HG03066 (cell line): Measurements from ENCODE around the gene PANK1.

Experiments used
- ATAC-seq: cut with Tn5 transposase; IDR thresholded peaks from one replicate; pipeline ENCODE4 v1.9.1; 2021; ENCODE audit warnings: low read depth; ENCODE audit not compliant: unreplicated experiment

The PANK1 gene

DNA sequence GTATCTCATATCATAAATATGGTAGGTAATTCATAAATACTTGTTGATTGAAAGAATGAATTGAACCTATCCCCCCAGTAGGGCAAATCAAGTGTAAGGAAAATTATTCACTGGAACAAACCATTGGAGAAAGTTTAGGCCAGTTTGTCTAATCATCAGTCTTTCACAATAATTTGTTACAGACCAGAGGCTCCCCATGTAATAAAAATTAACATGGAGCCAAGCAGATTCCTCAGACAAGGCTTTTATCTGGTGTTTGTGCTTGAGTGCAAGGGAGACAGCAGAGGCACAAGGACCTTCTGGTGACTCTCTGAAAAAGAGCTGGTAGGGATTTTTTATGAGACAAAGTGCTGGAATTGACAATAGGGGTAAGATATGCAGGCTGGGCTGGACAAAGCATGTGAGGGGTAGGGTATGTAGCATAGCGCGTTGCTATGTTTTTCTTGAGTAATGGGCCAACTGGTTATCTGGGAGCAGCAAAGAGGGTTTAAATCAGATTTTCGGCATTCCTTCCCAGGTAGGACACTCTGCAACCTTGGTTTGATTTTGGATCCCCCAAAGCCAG lies 7.8 kb upstream of the PANK1 start:
- ATAC-seq = no peak

DNA sequence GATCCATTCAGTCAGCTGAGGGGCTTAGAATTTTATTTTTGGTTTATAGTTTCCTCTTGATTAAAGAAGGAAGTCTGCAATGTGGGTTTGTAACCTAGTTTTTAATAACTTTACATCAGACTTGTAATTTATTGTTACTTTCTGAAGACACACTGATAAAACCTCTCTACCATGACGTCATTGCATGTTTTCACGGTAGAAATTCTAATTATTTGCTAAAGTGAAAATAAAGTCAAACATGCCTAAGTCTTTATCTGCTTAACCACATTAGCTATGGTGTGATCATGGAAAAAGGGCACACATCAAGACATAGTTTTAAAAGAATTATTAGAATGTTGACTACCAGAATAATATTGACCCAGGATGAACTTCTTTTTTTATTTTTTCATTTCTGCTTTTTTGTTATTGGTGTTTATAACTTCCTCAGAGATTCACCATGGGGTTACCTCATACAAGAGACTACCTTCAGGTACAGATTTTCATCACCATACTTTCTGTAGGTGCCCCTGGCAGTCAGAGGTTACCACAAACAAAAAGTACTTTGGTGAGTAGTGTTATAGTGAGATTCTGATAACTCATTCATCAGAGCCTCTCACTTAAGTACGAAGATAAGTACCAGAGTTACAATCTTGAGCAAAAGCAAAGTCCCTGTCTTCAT lies 7.0 kb upstream of the PANK1 start:
- ATAC-seq = peak; percentile 33

DNA sequence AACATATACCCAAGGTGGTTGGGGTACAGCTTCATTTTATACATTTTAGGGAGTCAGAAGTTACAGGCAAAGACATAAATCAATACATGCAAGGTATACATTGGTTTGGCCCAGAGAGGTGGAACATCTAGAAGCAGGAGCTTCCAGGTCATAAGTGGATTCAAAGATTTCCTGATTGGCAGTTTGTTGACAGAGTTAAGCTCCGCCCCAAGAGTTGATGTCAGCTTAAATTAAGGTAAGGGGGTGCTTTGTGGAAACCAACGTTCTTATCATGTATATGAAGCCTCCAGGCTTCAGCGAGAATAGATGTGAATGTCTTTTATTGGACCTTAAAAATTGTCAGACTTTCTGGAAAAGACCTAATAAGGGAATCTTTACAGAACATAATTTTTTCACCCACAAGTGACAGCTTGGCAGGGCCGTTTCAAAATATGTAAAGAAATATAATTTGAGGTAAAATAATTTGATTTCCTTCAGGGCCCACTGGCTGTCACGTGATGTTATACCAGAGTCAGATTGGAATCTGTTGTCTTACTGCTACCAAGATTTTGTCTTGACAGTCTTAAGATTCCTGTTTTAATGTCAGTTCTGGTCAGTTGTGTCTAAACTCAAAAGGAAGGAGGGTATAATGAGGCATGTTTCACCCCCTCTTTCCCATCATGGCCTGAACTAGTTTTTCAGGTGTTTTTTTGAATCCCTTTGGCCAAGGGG lies 6.3 kb upstream of the PANK1 start:
- no peak for ATAC-seq

DNA sequence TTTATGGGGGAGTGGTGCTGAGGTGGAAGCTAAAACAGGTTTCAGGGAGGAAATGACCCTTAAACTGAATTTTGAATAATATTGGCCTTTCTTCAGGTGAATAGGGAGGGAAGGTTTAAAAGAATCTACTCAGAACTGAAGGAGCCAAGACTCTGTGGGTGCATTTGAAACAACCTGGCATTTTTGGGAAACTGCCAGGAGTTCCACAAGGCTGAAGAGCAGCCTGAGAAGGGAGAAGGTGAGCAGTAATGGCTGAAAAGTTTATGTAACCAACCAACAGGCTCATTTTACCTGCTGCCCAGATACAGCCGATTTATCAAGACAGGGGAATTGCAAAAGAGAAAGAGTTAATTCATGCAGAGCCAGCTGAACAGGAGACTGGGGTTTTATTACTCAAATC lies 4.0 kb upstream of the PANK1 start:
- no peak for ATAC-seq

DNA sequence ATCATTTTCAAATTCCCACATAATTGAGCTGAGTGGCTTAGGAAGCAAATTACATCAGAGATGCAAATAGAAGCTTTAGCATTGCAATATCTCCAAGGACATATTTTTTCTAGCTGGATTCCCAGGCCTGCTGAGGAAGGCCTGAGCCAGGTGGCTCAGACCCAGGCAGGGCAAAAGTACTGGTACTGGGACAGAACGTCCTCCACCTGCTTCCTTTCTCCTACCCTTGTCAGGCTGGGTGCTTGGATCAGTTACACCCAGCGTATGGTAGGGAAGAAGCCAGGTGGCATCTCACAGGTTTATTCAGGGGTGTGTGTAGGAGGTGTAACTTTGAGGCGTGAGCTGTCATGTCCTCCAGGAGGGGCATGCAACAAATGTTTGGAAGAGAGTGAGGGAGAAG lies 3.0 kb upstream of the PANK1 start:
- ATAC-seq = no peak

DNA sequence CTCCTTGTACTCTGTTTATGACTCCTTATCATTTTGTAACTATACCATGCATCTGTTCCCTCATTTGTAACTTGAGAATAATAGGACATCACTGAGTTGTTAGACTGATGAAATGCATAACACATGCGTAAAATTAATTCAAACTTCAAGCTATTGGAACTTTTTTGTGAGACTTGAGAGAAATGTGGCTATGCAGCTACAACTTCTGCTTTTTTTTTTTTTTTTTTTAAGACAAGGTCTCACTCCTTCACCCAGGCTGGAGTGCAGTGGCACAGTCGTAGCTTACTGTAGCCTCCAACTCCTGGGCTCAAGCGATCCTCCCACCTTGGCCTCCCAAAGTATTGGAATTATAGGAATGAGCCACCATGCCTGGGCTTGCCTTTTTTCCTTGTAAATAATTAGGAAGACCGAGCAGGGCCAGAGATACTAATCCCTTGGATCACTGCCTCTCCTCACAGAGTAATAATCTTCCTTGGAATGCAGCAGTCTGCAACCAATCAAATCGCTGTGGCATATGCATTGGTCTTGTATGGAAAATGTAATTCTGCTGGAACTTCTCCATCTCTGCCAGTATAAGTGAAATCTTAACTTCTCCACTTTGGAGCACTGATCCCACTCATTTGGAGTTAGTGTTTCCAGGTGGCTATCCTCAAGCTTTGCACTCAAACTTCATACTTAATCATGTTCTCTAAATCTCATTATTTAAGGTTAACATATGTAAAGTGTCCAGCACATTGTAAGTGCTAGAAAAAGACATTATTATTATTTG lies 2.0 kb upstream of the PANK1 start:
- no peak for ATAC-seq

DNA sequence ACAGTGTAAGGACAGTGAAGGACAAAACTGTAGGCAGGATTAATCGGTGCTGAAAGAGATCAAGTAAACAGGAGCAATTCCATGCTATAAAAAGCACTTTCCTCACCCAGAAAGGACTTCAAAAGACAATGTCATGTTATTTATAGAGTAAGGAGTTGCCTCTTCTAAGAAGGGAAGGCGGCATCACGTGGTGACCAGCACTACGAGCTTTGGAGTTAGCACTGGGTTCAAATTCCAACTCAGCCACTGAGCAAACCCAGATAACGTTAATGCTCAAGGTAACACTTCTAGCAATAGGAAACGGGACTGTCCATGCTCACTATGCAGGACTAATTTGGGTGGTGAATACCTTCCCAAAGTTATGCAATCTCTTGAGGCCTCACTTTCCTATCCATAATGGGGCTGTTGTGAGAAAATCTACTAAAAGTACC lies 715 bp upstream of the PANK1 start:
- ATAC-seq = no peak

DNA sequence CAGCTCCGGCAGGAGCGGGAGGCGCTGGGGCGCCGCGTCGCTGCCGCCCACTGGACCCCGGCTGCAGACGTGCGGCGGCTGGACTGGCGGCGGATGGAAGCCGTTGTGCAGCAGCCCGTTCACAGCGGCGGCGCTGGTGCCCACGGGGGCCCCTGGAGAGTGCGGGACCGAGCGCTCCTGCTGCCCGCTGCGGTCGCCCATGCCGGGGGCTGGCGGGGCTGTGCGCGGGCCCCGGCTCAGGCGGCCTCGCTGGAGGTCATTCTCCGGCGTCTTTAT lies 413 bp downstream of the PANK1 start:
- peak; percentile 28 for ATAC-seq

DNA sequence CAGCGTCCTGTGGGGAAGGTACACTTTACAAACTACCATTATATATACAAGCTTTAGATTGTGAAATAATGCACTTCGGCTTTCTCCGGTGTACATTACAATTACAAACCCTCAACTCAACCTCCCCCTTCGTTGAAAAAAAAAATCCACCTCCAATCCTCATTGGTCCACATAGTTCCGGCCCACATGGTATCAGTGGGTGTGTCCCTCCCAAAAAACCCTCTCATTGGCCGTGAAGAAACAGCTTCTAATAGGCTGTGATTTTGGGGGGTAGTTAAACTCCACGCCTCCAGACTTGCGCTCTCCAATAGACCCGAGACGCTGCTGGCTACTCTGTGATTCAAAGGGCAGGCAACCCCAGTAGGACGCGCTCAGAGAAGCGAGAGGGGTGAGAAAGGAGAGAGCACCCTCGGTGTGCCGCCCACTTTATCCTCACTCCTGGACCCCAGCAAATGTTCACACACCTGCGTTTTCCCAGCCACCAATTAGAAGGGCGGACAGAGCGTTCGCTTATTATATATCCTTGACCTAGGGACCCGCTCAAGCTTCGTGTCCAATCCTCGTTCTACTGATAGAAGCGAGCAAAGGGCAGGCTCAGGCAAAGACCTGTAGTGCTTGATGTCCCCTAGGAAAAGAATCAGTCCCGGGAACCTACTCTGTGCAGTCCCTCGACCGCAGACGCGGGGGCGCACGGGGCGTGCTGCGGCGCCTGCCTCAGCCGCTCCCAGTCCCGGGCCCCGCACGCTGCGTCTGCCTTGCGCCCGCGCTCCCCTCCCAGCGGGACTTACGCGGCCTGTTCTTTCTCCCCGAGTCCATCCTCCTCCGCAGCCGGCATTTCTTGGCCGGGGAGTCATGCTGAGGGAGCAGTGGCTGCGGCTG lies 991 bp downstream of the PANK1 start:
- peak; percentile 85 for ATAC-seq

DNA sequence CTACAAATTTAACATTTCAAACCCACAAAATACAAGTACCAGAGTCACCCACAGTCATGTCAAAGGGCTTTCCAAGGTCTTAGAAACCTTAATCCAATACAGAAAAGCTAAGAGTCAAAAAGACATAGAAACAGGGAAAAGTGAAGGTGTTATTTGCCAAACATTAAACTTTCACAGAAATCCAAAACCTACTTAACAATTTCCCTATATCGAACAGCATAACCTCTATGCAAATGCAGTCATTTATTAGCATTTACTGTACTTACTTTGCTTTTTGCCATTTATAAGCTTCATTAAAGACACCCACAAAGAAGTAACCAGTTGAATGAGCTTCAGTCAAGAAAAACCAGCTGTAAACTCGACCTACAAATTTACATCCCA lies 1.6 kb downstream of the PANK1 start:
- no peak for ATAC-seq

DNA sequence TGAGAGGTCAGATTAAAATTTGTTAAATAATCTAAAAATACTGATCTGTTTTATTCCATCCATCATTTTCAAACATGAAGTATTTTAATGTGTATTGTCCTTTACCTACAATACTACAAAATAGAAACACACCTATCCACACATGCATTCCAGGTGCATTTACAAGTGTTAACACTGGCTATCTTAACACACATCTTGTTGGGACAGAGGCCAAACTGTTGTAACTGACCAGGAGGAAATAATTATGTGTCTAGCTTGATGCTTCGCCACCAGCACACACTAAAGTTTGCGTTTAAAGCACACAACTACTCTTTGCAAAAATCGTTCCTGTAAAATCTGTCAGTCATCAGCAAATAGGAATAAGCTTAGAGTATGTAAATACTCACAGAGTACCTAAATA lies 2.8 kb downstream of the PANK1 start:
- ATAC-seq = no peak

DNA sequence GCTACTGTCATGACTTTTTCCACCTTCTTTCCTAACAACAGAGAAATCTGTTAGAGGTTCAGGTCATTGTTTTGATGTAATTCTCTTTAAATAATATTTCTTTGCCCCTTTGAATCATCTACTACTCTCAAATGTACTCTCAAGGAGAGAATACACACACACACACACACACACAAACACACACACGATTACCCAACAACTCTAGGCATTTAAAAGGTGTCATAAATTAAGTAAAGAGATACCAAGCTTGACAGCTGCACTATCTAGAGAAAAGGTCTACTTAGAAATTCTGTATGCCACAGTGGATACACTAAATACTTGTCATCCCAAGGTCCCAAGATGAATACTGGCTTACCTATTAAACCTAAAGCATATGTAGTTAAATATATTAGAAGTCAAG lies 4.8 kb downstream of the PANK1 start:
- no peak for ATAC-seq

DNA sequence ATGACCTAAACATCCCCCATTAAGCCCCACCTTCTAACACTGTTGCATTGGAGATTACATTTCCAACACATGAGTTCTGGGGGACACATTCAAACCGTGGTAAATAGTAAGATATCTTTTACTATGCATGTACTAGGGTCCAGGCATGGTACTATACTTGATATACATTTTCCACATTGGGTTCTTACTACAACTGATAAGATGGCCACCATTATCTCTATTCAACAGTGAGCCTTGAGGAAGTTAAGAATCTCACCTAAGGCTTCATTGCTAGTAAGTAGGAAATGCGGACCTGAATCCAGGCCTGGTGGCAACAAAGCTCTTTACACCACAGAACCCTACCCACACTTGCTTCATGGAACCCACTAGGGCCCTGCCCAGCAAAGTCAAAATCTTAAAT lies 5.7 kb downstream of the PANK1 start:
- ATAC-seq = no peak

DNA sequence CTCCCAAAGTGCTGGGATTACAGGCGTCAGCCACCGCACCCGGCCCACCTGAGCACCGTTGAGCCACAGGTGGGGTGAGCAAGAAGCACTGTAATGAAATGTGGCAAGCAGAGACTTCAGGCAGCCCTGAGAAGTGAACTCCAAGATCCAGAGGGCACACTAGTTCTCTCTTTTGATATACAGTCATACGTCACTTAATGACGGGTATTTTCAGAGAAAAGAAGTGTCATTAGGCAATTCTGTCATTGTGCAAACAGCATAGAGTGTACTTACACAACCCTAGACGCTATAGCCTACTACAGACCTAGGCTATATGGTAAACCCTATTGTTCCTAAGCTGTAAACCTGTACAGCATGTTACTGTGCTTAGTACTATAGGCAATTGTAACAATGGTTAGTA lies 7.9 kb downstream of the PANK1 start:
- ATAC-seq = no peak

DNA sequence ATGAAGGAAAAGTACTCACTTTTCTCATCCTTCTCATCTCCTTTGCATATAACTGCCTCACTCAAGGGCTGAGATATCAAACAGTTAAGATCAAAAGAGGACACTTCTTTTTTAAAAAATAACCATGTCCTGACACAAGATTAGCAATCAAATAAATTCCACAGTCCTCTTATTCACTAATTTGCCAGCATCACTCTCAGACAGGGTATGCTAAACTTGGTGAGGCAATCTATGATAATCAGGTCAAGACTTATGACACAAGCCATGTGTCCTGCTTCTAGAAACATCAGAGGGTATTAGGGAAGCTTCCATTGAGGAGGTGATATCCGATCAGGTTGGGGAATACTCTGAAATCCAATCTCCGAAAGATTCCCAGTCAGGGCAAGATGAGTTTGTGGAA lies 10.4 kb downstream of the PANK1 start:
- no peak for ATAC-seq

DNA sequence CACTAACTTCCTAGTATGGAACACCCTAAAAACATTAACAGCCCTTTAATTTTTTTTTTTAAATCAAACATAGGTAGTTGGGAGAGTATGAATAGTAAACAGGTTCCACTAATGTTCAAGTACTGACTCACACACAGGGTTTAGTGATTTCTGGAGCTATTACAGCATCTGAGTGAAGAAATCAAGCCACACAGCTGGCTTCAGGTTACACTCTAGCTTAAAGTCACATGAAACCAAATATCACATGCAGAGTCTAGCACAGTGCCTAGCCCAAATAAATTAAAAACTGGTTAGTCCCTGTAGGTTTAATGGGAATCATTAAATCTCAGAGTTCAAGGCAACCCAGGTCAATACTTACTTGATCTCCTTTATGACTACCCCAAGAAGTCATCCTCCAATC lies 11.6 kb downstream of the PANK1 start:
- no peak for ATAC-seq

DNA sequence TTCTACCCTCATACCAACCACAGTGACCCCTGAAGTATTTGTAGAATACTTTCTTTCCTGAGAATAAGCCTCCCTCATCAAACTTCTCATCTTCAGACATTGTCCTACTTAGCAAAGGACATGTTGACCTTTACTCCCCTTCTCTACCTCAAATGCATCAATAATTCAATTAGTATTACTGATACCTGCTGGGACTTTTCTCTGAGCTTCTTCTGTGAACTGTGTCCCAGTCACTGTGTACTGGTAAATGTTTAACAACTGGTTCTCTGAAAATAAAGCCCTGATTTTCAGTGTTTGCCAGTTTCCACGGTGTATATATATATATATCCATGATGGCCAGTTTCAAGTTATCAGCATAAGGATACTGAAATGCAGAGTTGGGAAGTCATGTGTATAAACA lies 12.2 kb downstream of the PANK1 start:
- ATAC-seq = no peak

DNA sequence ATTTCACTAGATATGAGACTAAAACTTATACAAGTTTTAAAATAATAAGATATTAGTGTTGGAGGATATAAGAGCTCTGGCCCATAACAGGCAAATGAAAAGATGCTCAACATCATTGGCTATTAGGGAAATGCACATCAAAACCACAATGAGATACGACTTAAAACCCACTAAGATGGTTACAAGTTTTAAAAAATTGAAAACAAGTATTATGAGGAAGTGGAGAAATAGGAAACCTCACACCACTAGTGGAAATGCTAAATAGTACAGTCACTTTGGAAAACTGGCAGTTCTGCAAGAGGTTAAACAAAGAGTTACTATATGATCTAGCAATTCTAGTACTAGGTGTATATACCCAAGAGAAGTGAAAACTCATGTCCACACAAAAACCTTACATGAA lies 17.2 kb downstream of the PANK1 start:
- ATAC-seq = no peak

DNA sequence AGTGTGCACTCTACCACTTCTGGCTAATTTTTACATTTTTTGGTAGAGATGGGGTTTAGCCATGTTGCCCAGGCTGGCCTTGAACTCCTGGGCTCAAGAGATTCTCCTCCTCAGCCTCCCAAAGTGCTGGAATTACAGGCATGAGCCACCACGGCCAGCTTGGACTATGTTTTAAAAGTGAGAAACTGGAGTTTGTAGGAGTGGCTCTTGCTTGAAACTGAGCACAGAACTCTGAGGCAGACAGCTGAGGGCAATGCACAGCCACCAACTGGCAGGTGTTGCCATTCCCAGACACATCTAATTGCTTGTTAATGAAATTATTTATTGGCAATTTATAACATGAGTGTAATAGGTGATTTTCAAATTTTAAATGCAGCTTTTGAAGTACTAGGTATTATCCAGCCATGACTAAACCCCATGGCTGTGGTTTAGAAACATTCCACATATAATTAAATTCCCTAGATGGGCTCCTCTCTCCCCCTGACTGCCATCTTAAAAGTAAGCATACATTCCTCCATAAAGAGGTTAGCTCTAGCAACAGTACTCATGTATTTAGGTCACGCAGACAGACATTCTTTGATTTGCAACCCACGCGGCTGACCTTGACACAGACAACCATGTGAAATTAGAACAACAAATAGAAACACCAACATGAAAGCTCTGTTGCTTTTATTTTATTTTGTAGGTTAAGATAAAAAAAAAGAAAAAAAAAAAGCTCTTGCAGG lies 19.8 kb downstream of the PANK1 start:
- no peak for ATAC-seq

DNA sequence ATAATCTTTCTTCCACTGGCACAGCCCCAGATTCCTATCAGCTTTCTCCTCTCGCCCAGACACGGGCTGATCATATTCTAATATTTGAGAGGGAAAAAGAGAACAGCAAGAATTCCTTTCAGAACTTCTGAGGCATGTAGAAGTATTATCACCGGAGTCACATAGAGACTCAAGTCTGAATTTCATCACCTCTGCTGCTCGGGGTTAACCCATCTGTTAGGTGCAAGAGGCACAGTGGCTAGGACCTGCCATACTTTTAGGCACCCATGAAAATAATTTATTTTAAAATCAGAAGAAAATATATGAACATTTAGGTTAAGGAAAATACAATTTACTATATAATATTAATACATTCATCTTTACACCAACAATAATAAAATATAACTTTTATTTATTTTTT lies 21.0 kb downstream of the PANK1 start:
- no peak for ATAC-seq
